ENCODE measurements around the gene ASMTL.
"Not testable (repeated sequence)": the region's sequence is repeated elsewhere in the genome, so short reads cannot be mapped to it uniquely, and the experiment has no call there.

Gene ASMTL

GRCh38 chrX:1385253-1386223 is 67.2 kb downstream of the ASMTL start:
- DNase-seq: no peak

DNA sequence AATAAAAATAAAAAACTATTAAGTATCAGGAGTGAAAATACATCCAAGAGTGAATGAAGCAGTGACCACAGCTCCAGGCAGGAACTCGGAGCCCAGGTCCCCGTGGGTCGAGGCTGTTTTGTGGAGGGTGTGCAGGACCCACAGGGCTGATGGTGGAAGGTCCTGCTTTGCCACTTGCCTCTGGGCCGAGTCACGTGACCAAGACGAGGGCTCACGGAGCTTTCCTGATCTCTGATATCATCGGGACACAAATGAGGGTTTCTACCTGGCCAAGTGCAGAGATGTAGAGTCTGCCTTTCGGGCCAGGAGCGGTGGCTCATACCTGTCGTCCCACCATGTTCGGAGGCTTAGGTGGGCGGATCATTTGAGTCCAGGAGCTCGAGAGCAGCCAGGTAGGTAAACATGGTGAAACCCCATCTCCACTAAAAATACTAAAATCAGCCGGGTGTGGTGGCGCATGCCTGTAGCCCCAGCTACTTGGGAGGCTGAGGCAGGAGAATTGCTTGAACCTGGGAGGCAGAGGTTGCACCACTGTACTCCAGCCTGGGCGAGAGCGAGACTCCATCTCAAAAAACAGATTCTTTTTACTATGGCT is 68.0 kb downstream of the ASMTL start:
- DNase-seq: no peak

GRCh38 chrX:1380672-1381233 is 72.0 kb downstream of the ASMTL start:
- DNase-seq: no peak

DNA sequence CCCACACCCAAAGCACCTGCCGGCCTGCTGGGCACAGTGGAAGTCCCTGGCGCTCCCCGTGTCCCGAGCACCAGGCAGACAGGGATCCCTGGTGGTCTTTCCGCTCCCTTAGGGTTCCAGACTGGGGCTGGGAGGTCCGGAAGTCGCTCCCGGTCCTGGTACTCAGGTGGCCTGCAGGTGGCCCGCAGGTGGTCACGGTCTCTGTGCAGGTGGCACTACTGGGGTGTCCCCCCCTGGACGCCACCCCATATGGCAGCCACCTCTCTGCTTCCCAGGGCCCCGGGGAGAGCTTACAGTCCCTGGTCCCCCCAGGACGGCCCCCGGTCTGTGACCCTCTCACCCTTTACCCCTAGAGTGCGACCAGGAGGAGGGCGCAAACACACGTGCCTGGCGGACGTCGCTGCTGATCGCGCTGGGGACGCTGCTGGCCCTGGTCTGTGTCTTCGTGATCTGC is 74.4 kb downstream of the ASMTL start:
- DNase-seq: no peak

DNA sequence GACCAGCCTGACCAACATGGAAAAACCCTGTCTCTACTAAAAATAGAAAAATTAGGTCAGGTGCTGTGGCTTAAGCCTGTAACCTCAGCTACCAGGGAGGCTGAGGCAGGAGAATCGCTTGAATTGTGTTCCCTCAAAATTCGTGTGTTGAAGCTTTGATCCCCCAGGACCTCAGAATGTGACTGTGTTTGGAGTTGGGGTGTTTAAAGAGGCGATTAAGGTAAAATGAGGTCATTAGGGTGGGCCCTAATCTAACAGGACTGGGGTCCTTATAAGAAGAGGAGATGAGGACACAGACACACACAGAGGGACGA is 84.4 kb downstream of the ASMTL start:
- no peak for DNase-seq

DNA sequence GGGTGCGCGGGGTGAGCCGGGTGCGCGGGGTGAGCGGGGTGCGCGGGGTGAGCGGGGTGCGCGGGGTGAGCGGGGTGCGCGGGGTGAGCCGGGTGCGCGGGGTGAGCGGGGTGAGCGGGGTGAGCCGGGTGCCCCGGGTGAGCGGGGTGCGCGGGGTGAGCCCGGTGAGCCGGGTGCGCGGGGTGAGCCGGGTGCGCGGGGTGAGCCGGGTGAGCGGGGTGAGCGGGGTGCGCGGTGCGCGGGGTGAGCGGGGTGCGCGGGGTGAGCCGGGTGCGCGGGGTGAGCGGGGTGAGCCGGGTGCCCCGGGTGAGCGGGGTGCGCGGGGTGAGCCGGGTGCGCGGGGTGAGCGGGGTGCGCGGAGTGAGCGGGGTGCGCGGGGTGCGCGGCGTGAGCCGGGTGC is 86.3 kb downstream of the ASMTL start:
- DNase-seq: not testable (repeated sequence)

GRCh38 chrX:1361910-1362309 is 90.8 kb downstream of the ASMTL start:
- DNase-seq: no peak

- DNase-seq: no peak
These were observed 91.4 kb downstream of the ASMTL start for GRCh38 chrX:1361275-1361674.

DNA sequence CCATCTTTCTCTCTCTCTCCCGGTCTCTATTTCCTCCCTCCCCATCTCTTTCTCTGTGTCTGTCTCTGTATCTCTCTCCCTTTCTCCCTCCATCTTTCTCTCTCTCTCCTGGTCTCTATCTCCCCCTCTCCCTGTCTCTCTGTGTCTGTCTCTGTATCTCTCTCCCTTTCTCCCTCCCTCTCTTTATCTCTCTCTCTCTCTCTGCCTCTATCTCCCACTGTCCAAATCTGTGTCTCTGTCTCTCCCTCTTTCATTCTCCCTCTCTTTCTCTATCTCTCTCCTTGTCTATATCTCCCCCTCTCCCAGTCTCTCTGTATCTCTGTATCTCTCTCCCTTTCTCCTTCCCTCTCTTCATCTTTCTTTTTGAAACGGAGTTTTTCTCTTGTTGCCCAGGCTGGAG is 92.5 kb downstream of the ASMTL start:
- DNase-seq: no peak

GRCh38 chrX:1359477-1359873 is 93.2 kb downstream of the ASMTL start:
- no peak for DNase-seq

GRCh38 chrX:1358793-1359476 is 93.8 kb downstream of the ASMTL start:
- no peak for DNase-seq

- no peak for DNase-seq
These were observed 94.7 kb downstream of the ASMTL start for GRCh38 chrX:1357993-1358392.

DNA sequence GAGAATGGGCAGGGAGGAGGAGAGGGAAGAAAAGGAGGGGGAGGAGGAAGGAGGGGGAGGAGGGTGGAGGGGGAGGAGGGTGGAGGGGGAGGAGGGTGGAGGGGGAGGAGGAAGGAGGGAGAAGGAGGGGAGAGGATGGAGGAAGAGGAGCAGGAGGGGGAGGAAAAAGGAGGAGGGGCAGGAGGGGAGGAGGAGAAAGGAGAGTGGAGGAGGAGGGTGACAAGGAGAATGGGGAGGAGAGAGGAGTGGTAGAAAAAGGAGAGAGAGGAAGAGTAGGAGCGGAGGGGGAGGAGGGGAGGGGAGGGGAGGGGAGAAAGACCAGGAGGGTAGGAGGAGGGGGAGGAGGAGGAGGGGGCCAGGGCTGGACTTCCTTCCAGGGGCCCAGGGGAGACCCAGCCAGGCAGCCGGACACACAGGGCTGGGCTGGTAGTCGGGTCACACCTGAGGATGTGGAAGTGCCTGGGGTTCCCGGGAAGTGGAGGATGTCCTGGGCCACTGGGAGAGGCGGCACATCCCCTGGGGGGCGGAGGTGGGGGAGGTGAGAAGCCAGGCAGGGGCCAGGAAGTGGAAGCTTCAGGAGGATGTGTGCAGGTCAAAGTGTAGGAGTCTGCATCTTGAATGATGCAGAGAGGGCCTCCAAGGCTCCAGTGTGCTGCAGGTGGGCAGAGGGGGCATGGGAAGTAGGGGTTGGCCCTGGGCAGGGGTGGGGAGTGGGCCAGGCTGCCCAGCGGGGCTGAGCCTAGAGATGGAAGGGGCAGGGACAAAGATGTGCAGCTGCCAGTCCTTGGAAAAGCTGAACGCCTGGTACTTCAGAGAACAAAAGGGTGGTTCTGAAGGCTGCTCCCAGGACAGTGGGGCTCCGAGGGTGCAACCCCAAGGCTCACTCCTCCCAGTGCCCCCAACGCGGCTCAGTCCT is 97.3 kb downstream of the ASMTL start:
- no peak for DNase-seq

DNA sequence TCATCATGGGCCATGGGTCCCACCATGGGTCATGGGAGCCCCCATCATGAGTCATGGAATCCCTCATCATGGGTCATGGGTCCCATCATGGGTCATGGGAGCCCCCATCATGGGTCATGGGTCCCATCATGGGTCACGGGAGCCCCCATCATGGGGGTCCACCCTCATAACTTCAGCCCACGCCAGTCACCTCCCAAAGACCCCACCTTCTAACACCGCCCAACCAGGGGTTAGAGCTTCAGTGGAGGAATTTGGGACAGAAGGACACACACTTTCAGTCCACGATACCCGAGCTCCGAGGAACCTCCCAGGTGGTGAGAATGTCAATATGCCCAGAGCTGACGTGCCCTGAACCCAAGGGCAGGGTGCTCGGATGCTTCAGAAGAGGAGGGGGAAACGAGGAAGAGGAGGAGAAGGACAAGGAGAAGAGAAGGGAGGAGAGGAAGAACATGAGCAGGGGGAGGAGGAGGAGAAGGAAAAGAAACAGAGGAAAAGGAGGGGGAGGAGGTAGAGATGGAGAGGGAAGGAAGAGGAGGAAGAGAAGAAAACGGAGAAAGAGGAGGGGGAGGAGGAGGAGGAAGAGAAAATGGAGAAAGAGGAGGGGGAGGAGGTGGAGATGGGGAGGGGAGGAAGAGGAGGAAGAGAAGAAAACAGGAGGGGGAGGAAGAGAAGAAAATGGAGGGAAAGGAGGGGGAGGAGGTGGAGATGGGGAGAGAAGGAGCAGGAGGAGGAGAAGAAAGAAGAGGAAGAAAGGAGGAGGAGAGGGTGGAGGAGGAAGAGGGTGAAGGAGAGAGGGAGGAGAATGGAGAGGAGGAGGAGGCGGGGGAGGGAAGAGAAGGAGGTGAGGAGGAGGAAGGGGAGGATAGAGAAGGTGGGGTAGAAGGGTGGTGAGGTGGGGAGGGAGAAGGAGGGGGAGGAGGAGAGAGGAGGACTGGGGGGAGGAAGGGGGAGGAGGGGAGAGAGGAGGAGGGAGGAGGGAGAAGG is 98.4 kb downstream of the ASMTL start:
- DNase-seq: no peak
